Measurements from ENCODE around the gene TSPAN31.

TSPAN31 gene

GRCh38 chr12:57797933-57798332 is 53.1 kb downstream of the TSPAN31 start:
- DNase-seq, result no peak
